Measurements from ENCODE around the gene MOB3A. TPM values are rescaled to one million over a fixed set of nuclear protein-coding genes. Genes with fewer than 3 reads are reported as not detected.

Gene MOB3A
- total RNA-seq, 1 donor from 2014 or later, result 40.0 TPM

- Mint-ChIP-seq H3K27ac (ENCODE audit: unreplicated experiment) (no peak overlapping the region), H3K27me3 (ENCODE audit: low read depth) (no peaks in the 10 kb centered on the region), H3K4me1 (peaks cover 7% of the 10 kb centered on the region), H3K9me3 (no peaks in the 10 kb centered on the region), H3K36me3 (ENCODE audit: low read depth) (no peaks in the 10 kb centered on the region), H3K4me3 (no peak overlapping the region)
- TF ChIP-seq, protein P1, sequence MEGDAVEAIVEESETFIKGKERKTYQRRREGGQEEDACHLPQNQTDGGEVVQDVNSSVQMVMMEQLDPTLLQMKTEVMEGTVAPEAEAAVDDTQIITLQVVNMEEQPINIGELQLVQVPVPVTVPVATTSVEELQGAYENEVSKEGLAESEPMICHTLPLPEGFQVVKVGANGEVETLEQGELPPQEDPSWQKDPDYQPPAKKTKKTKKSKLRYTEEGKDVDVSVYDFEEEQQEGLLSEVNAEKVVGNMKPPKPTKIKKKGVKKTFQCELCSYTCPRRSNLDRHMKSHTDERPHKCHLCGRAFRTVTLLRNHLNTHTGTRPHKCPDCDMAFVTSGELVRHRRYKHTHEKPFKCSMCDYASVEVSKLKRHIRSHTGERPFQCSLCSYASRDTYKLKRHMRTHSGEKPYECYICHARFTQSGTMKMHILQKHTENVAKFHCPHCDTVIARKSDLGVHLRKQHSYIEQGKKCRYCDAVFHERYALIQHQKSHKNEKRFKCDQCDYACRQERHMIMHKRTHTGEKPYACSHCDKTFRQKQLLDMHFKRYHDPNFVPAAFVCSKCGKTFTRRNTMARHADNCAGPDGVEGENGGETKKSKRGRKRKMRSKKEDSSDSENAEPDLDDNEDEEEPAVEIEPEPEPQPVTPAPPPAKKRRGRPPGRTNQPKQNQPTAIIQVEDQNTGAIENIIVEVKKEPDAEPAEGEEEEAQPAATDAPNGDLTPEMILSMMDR (conservative IDR thresholded peaks at IDR 0.05), result no peak
- no peak for DNase-seq (ENCODE audit: low read depth, low spot score)
These were observed 63.7 kb downstream of the MOB3A start for GRCh38 chr19:2032296-2032941.

- peaks cover 2% of the 10 kb centered on the region for H3K9me3 Mint-ChIP-seq
- peaks cover 4% of the 10 kb centered on the region for H3K4me1 Mint-ChIP-seq
- H3K4me3 Mint-ChIP-seq, result no peak overlapping the region
- TF ChIP-seq, protein P1 (conservative IDR thresholded peaks at IDR 0.05), result no peak
- no peak for DNase-seq (ENCODE audit: low read depth, low spot score)
- H3K36me3 Mint-ChIP-seq (ENCODE audit: low read depth), result no peaks in the 10 kb centered on the region
- H3K27me3 Mint-ChIP-seq (ENCODE audit: low read depth), result no peaks in the 10 kb centered on the region
- H3K27ac Mint-ChIP-seq (ENCODE audit: unreplicated experiment), result no peak overlapping the region
These were observed 68.8 kb downstream of the MOB3A start for GRCh38 chr19:2027361-2027760.

DNA sequence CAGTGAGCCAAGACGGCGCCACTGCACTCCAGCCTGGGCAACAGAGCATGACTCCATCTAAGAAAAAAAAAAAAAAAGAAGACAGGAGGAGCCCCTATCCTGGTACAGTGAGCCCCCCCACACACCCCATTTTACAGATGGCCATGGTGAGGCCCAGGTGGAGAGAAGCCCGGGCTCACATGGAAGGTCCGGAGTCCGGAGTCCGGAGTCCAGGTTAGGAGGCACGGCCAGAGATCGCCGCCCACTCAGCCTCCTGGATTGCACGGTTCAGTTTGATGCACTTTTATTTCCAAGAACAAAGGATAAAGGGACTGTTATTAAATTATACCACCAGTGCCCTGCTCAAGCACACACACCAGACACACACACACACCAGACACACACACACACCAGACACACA, 69.4 kb downstream of the MOB3A start:
- Mint-ChIP-seq H3K36me3 (ENCODE audit: low read depth) (no peaks in the 10 kb centered on the region), H3K27ac (ENCODE audit: unreplicated experiment) (no peak overlapping the region), H3K9me3 (peaks cover 2% of the 10 kb centered on the region), H3K4me1 (peaks cover 3% of the 10 kb centered on the region), H3K4me3 (no peak overlapping the region), H3K27me3 (ENCODE audit: low read depth) (no peaks in the 10 kb centered on the region)
- DNase-seq (ENCODE audit: low read depth, low spot score), result no peak
- TF ChIP-seq, protein P1 (conservative IDR thresholded peaks at IDR 0.05), result no peak

GRCh38 chr19:2022289-2022688, 73.8 kb downstream of the MOB3A start:
- Mint-ChIP-seq H3K9me3 (peaks cover 2% of the 10 kb centered on the region), H3K4me1 (peaks cover 7% of the 10 kb centered on the region), H3K36me3 (ENCODE audit: low read depth) (no peaks in the 10 kb centered on the region), H3K27me3 (ENCODE audit: low read depth) (no peaks in the 10 kb centered on the region), H3K4me3 (no peak overlapping the region), H3K27ac (ENCODE audit: unreplicated experiment) (no peak overlapping the region)
- TF ChIP-seq, protein P1 (conservative IDR thresholded peaks at IDR 0.05), result no peak
- no peak for DNase-seq (ENCODE audit: low read depth, low spot score)

DNA sequence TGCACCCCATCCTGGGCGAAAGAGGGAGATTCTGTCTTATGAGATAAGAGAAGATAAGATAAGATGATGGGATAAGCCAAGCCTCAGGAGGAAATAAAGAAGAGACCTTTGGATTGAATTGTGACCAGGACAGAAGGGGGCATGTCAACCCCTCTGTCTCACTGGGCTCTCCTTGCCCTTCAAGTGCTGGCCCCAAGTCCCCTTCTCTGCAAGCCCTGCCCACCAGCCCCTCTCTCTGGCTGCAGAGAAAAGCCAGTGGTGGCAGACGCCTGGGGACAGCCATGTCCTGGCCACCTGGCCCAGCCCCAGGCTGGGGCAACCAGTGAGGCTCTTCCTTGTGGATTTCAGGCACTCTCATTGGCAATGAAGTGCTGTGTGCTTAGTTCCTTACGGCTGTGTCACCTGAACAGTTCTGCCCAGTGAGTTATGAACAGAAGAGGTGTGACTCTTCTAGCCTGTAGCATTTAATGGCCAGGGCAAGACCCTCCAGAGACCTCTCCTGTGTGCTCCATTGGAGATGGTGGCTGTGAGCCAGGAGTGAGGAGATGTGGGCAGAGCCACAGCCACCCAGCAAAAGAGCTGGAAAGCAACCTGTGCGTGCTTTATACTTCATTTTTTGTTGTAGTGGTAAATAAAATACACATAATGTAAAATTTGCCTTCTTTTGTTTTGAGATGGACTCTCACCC, 74.5 kb downstream of the MOB3A start:
- Mint-ChIP-seq H3K27me3 (ENCODE audit: low read depth) (no peaks in the 10 kb centered on the region), H3K9me3 (peaks cover 2% of the 10 kb centered on the region), H3K36me3 (ENCODE audit: low read depth) (no peaks in the 10 kb centered on the region), H3K27ac (ENCODE audit: unreplicated experiment) (peak overlapping the region; percentile 52), H3K4me1 (peaks cover 7% of the 10 kb centered on the region), H3K4me3 (no peak overlapping the region)
- TF ChIP-seq, protein P1 (conservative IDR thresholded peaks at IDR 0.05), result no peak
- DNase-seq (ENCODE audit: low read depth, low spot score), result no peak

Other genes starting within 250 kb of the MOB3A start
- 40.8 and 45.3 TPM in 2 replicates for gene REXO1, start 247.8 kb downstream of the MOB3A start, total RNA-seq
- 18.9 and 20.7 TPM in 2 replicates for gene KLF16, start 232.7 kb downstream of the MOB3A start, total RNA-seq
- 73.9 and 74.1 TPM in 2 replicates for gene ABHD17A, start 210.8 kb downstream of the MOB3A start, total RNA-seq
- 13.7 and 14.1 TPM in 2 replicates for gene ADAT3, start 190.9 kb downstream of the MOB3A start, total RNA-seq
- 71.2 and 79.9 TPM in 2 replicates for gene SCAMP4, start 190.9 kb downstream of the MOB3A start, total RNA-seq
- 130 and 133 TPM in 2 replicates for gene CSNK1G2, start 155.2 kb downstream of the MOB3A start, total RNA-seq
- gene BTBD2, start 80.6 kb downstream of the MOB3A start, total RNA-seq, result 138 and 142 TPM in 2 replicates
- 115 and 123 TPM in 2 replicates for gene MKNK2, start 45.1 kb downstream of the MOB3A start, total RNA-seq
- gene IZUMO4, start 589 bp upstream of the MOB3A start, total RNA-seq, result 5.5 and 5.6 TPM in 2 replicates
- 142 and 146 TPM in 2 replicates for gene AP3D1, start 55.2 kb upstream of the MOB3A start, total RNA-seq
- gene DOT1L, start 67.6 kb upstream of the MOB3A start, total RNA-seq, result 117 and 127 TPM in 2 replicates
- 132 and 137 TPM in 2 replicates for gene PLEKHJ1, start 140.0 kb upstream of the MOB3A start, total RNA-seq
- gene SF3A2, start 140.5 kb upstream of the MOB3A start, total RNA-seq, result 186 and 189 TPM in 2 replicates
- 71.6 and 79.1 TPM in 2 replicates for gene AMH, start 153.0 kb upstream of the MOB3A start, total RNA-seq
- 0.40 and 0.71 TPM in 2 replicates for gene JSRP1, start 160.1 kb upstream of the MOB3A start, total RNA-seq
- gene PEAK3, start 185.8 kb upstream of the MOB3A start, total RNA-seq, result not detected in 2 replicates
- gene LINGO3, start 211.8 kb upstream of the MOB3A start, total RNA-seq, result not detected in 2 replicates
- gene LSM7, start 232.3 kb upstream of the MOB3A start, total RNA-seq, result 191 and 198 TPM in 2 replicates
- 117 and 119 TPM in 2 replicates for gene SPPL2B, start 232.4 kb upstream of the MOB3A start, total RNA-seq

Data from neural crest cell (in vitro differentiated cells).